IPS-20b (cell line): ENCODE data around the gene ZNF772.

Experiments
- H3K27ac ChIP-seq: one replicate; pipeline ENCODE4 v1.5.1; 2013; ENCODE audit warnings: low read length
- H3K27me3 ChIP-seq: 2 replicates; pipeline ENCODE4 v1.6.1; 2013; ENCODE audit warnings: mild to moderate bottlenecking, low read length, inconsistent platforms; ENCODE audit not compliant: insufficient read depth
- H3K36me3 ChIP-seq: 2 replicates; pipeline ENCODE4 v1.6.1; 2013; ENCODE audit warnings: low read depth, mild to moderate bottlenecking, inconsistent platforms, low read length, moderate library complexity; ENCODE audit not compliant: insufficient read depth
- H3K4me1 ChIP-seq: 2 replicates; pipeline ENCODE4 v1.6.1; 2013; ENCODE audit warnings: mild to moderate bottlenecking, control low read depth, inconsistent platforms, low read length, moderate library complexity; ENCODE audit not compliant: insufficient read depth
- H3K4me3 ChIP-seq: 2 replicates; pipeline ENCODE4 v1.5.1; 2013; ENCODE audit warnings: mild to moderate bottlenecking, low read length, inconsistent platforms
- H3K9ac ChIP-seq: 2 replicates; pipeline ENCODE4 v1.6.1; 2013; ENCODE audit warnings: low read depth, mild to moderate bottlenecking, inconsistent platforms, low read length, moderate library complexity
- H3K9me3 ChIP-seq: 2 replicates; pipeline ENCODE4 v1.6.1; 2013; ENCODE audit warnings: mild to moderate bottlenecking, low read depth, low read length, inconsistent platforms; ENCODE audit not compliant: insufficient read depth

Gene ZNF772

DNA sequence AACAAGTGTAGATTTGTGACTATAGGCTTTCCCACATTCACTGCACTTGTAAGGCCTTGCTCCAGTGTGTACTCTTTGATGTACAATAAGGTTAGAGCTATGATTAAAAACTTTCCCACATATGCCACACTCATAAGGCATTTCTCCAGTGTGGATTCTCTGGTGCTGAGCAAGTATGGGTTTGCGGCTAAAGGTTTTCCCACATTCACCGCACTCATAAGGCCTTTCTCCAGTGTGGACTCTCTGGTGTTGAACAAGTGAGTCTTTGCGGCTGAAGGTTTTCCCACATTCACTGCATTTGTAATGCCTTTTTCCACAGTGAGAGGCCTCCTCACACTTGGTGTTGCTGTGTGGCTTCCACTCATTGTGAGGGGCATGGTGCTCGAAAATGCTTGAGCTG, 3.7 kb downstream of the ZNF772 start:
- Histone ChIP-seq H3K9ac (no peak overlapping the region), H3K4me1 (0 out of 2 replicates have a peak, but pooled peaks cover 4% of the 10 kb centered on the region), H3K27ac (no peak overlapping the region), H3K4me3 (peak overlapping the region; percentile 3; the same call in 1 of the 2 replicates), H3K9me3 (peaks cover 89% of the 10 kb centered on the region), H3K36me3 (peaks cover 50% of the 10 kb centered on the region), H3K27me3 (no peaks in the 10 kb centered on the region)

DNA sequence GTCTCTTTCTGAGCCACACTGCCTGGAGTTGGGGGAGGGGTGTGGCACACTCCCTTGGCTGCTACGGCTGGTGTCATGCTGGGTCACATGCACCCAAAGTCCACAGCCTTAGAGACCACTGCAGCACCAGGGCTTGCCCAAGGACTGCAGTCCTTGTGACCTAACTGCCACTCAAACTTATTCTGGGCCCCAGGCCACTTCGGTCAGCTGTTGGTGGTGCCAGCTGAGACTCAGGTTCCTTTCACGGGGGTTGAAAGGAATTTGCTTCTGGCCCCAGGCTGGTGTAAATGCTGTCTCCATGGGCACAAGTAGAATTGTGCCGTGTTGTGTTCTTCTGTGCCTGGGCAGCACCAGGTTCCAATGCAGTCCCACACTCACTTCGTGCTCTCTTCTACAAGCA, 10.9 kb downstream of the ZNF772 start:
- Histone ChIP-seq H3K9ac (no peak overlapping the region), H3K27me3 (no peaks in the 10 kb centered on the region), H3K27ac (no peak overlapping the region), H3K4me1 (no peaks in the 10 kb centered on the region), H3K4me3 (no peak overlapping the region), H3K36me3 (peaks cover 6% of the 10 kb centered on the region; the same call in 1 of the 2 replicates), H3K9me3 (peaks cover 66% of the 10 kb centered on the region)

DNA sequence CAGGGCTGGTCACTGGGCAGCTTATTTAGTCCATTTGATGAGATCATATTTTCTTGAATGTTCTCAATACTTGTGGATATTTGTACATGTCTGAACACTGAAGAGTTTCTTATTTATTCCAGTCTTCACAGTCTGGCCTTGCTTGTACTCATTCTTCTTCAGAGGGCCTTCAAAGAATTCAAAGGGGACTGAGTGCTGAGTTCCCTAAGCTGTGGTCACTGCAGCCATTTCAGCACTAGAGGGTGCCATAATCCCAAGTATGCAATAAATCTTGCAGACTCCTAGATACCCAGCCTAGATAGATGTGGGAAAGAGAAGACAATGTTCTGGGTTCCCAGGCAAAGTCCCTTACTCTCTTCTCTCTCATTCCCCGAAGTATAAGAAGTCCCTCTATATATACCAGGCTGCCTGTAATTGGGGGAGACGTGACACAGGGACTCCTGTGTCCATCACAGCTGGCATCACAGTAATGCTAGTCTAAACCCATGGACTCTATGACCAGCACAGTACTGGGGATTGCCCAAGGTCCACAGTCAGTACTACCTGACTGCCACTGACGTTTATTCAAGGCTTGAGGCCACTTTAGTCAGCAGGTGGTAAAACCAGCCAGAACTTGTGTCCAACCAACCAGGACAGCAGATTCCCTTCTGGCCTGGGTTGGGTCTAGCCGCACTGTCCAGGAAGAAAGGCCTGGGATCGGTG, 11.5 kb downstream of the ZNF772 start:
- no peak overlapping the region for H3K9ac ChIP-seq
- no peaks in the 10 kb centered on the region for H3K27me3 ChIP-seq
- H3K4me3 ChIP-seq: no peak overlapping the region
- H3K36me3 ChIP-seq: peaks cover 6% of the 10 kb centered on the region; the same call in 1 of the 2 replicates
- peaks cover 62% of the 10 kb centered on the region for H3K9me3 ChIP-seq
- no peaks in the 10 kb centered on the region for H3K4me1 ChIP-seq
- H3K27ac ChIP-seq: no peak overlapping the region

DNA sequence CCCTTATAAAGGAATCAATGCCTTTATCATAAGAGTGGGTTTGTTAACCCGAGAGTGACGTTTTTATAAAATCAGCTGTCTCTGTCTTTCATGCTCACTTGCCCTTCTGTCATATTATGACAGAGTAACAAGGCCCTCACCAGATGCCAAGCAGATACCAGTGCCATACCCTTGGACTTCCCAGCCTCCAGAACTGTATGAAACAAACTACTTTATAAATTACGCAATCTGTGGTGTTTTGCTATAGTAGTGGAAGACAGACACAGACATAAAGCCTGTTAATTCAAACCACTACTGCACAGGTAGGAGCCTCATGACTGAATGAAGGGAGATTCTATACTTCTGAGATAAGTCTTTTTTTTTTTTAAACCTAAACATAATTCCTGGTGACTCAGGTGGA, 25.1 kb downstream of the ZNF772 start:
- Histone ChIP-seq H3K36me3 (no peaks in the 10 kb centered on the region), H3K9me3 (peaks cover 9% of the 10 kb centered on the region), H3K4me1 (no peaks in the 10 kb centered on the region), H3K4me3 (no peak overlapping the region), H3K9ac (no peak overlapping the region), H3K27ac (no peak overlapping the region), H3K27me3 (no peaks in the 10 kb centered on the region)

DNA sequence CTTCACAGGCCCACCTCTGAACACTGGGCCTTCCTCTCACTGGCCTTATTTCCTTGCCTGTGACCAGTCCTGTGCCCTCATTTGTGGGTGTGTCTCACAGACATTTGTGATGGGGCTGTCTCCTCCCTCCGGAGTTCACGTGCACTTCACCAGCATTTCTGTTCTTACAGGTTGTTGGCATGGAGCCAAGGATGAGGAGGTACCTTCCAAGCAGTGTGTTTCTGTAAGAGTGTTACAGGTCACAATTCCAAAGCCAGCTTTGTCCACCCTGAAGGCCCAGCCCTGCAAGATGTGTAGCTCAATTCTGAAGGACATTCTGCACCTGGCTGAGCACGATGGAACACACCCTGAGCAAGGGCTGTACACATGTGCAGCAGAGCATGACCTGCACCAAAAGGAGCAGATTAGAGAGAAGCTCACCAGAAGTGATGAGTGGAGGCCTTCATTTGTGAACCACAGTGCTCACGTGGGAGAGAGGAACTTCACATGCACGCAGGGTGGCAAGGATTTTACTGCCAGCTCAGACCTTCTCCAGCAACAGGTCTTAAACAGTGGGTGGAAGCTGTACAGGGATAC, 34.2 kb downstream of the ZNF772 start:
- no peak overlapping the region for H3K27ac ChIP-seq
- no peaks in the 10 kb centered on the region for H3K9me3 ChIP-seq
- H3K4me1 ChIP-seq: no peaks in the 10 kb centered on the region
- no peak overlapping the region for H3K4me3 ChIP-seq
- H3K27me3 ChIP-seq: no peaks in the 10 kb centered on the region
- peaks cover 51% of the 10 kb centered on the region for H3K36me3 ChIP-seq
- H3K9ac ChIP-seq: no peak overlapping the region

- Histone ChIP-seq H3K4me3 (no peak overlapping the region), H3K36me3 (peaks cover 56% of the 10 kb centered on the region), H3K27me3 (no peaks in the 10 kb centered on the region), H3K9ac (no peak overlapping the region), H3K9me3 (no peaks in the 10 kb centered on the region), H3K4me1 (no peaks in the 10 kb centered on the region), H3K27ac (no peak overlapping the region)
Observed at GRCh38 chr19:57441979-57442752, 35.2 kb downstream of the ZNF772 start.

GRCh38 chr19:57438925-57439324, 38.4 kb downstream of the ZNF772 start:
- no peak overlapping the region for H3K27ac ChIP-seq
- no peaks in the 10 kb centered on the region for H3K4me1 ChIP-seq
- no peaks in the 10 kb centered on the region for H3K27me3 ChIP-seq
- no peaks in the 10 kb centered on the region for H3K9me3 ChIP-seq
- no peak overlapping the region for H3K4me3 ChIP-seq
- H3K36me3 ChIP-seq: peaks cover 32% of the 10 kb centered on the region
- H3K9ac ChIP-seq: no peak overlapping the region

- H3K9ac ChIP-seq: no peak overlapping the region
Observed at GRCh38 chr19:57437931-57438330, 39.4 kb downstream of the ZNF772 start.

GRCh38 chr19:57436417-57436816, 40.9 kb downstream of the ZNF772 start:
- H3K27ac ChIP-seq: no peak overlapping the region
- H3K36me3 ChIP-seq: peaks cover 19% of the 10 kb centered on the region; the same call in 1 of the 2 replicates
- H3K9ac ChIP-seq: peak overlapping the region; percentile 79
- H3K4me1 ChIP-seq: no peaks in the 10 kb centered on the region
- no peaks in the 10 kb centered on the region for H3K27me3 ChIP-seq
- H3K9me3 ChIP-seq: no peaks in the 10 kb centered on the region
- peak overlapping the region; percentile 82 for H3K4me3 ChIP-seq

More at GRCh38 chr19:57437931-57438330, 39.4 kb downstream of the ZNF772 start:
- Histone ChIP-seq H3K4me3 (no peak overlapping the region), H3K36me3 (peaks cover 22% of the 10 kb centered on the region), H3K27ac (no peak overlapping the region), H3K27me3 (no peaks in the 10 kb centered on the region), H3K4me1 (no peaks in the 10 kb centered on the region), H3K9me3 (no peaks in the 10 kb centered on the region)

DNA sequence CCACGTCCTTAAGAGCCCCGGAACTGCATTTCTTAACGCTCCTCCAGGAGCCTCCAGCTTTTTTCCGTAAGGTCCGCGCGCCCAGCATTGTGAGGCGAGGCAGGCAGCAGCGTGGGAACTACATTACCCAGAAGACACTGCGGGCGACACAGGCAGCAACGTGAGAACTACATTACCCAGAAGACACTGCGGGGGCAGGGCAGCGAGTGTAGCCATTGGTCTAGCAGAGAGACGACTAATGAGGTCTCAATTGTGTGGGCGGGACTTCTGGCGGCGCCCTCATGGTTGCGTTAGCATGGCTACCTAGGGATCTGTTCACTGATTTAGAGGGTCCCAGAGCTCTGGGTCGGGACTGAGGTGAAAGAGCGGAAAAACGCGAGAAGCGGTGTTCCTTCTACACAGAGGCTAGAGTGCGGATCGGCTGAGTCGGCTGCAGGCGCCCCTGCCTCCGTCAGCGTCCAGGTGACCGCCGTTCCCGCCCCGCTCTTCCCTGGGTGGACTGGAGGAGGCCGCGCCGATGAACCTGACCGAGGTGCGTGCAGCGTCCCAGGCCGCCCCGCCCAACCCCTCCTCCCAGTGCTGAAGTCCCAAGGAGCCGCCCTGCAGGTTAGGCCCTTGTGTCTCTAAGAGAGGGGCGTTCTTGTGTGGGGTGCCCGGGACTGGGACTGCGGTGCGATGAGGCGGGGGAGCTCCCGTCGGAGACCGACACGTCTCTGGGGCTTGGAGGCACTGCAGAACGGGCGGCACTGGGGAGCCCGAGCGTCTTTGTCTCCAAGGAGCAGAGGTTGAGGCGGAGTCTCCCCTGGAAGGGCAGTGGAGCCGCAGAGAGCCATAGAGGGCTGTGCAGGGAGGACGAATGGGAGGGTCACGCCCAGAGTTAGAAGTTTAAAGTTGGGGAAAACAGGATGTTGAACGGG, 42.0 kb downstream of the ZNF772 start, which contains the start of gene ZNF749:
Gene ZNF749 (plus strand): TSS at position 264 of the 917 bp plus-strand sequence. CDS start 254 bp downstream, at position 518.
- H3K27me3 ChIP-seq: no peaks in the 10 kb centered on the region
- peak within 1 kb of the TSS; percentile 62 for H3K27ac ChIP-seq
- H3K4me3 ChIP-seq: peak within 1 kb of the TSS; percentile 82
- H3K9ac ChIP-seq: peak within 1 kb of the TSS; percentile 79
- H3K4me1 ChIP-seq: no peaks in the 10 kb centered on the region
- H3K36me3 ChIP-seq: peaks cover 19% of the 10 kb centered on the region; the same call in 1 of the 2 replicates
- H3K9me3 ChIP-seq: no peaks in the 10 kb centered on the region
